WTC11 (cell line): Measurements from ENCODE around the gene CAPN7. TPM values are rescaled to one million over a fixed set of nuclear protein-coding genes. Genes with fewer than 3 reads are reported as not detected.

Experiments used
- ATAC-seq: fragments of 200-7000 bp; cut with Tn5 transposase; 2 replicates; pipeline ENCODE4 v1.10.0; 2021; ENCODE audit warnings: mild to moderate bottlenecking, moderate library complexity
- CTCF ChIA-PET: fragments of 300-600 bp; sonication (Branson Sonifier 250); formaldehyde crosslinking; loops from one replicate; lab custom pipeline; 2021; ENCODE audit warnings: antibody characterized with exemption; lab: Charles Lee
- POLR2A ChIA-PET: fragments of 350-600 bp; sonication (Branson Sonifier 250); formaldehyde crosslinking; loops from one replicate; lab custom pipeline; 2021; ENCODE audit warnings: antibody characterized with exemption; lab: Charles Lee
- DNase-seq: peaks from one replicate; pipeline ENCODE4 v3.0.0; 2021; ENCODE audit warnings: low spot score
- H3K27ac Mint-ChIP-seq: 2 replicates; pipeline ENCODE4 v1.8.0; 2021; ENCODE audit warnings: mixed read lengths
- H3K27me3 Mint-ChIP-seq: 2 replicates; pipeline ENCODE4 v1.8.0; 2021; ENCODE audit warnings: low read depth, mild to moderate bottlenecking, moderate library complexity, mixed read lengths
- H3K36me3 Mint-ChIP-seq: 2 replicates; pipeline ENCODE4 v1.8.0; 2021; ENCODE audit warnings: mixed read lengths
- H3K4me1 Mint-ChIP-seq: 2 replicates; pipeline ENCODE4 v1.8.0; 2022; ENCODE audit warnings: mixed read lengths
- H3K4me3 Mint-ChIP-seq: 2 replicates; pipeline ENCODE4 v1.8.0; 2021; ENCODE audit warnings: mild to moderate bottlenecking, moderate library complexity, mixed read lengths
- H3K9me3 Mint-ChIP-seq: 2 replicates; pipeline ENCODE4 v1.8.0; 2021; ENCODE audit warnings: mixed read lengths
- ATF1 ChIP-seq: sonication (generic); formaldehyde crosslinking; IDR thresholded peaks from 2 replicates; pipeline ENCODE4 v1.8.1; 2023; ENCODE audit warnings: mild to moderate bottlenecking, moderate library complexity, missing genetic modification reagents
- ATF3 ChIP-seq: sonication (generic); formaldehyde crosslinking; conservative IDR thresholded peaks from 2 replicates; pipeline ENCODE4 v1.8.1; 2022; ENCODE audit warnings: mild to moderate bottlenecking, missing genetic modification reagents
- CDX4 ChIP-seq: fragments of 250-450 bp; sonication (Bioruptor Pico); IDR thresholded peaks from 2 replicates; pipeline ENCODE4 v1.9.0; 2021; ENCODE audit warnings: moderate library complexity, mild to moderate bottlenecking, inconsistent platforms, borderline replicate concordance
- EMX1 ChIP-seq: fragments of 250-450 bp; sonication (Bioruptor Pico); IDR thresholded peaks from 2 replicates; pipeline ENCODE4 v1.8.0; 2021; ENCODE audit warnings: mild to moderate bottlenecking
- ESRRA ChIP-seq: sonication (generic); formaldehyde crosslinking; IDR thresholded peaks from 2 replicates; pipeline ENCODE4 v1.8.1; 2022; ENCODE audit warnings: mild to moderate bottlenecking, missing genetic modification reagents, borderline replicate concordance
- FOXK1 ChIP-seq: sonication (generic); formaldehyde crosslinking; IDR thresholded peaks from 2 replicates; pipeline ENCODE4 v1.8.0; 2022; ENCODE audit warnings: mild to moderate bottlenecking, moderate library complexity, missing genetic modification reagents
- GRHL2 ChIP-seq: fragments of 250-450 bp; sonication (Bioruptor Pico); IDR thresholded peaks from 2 replicates; pipeline ENCODE4 v1.8.0; 2022; ENCODE audit warnings: mild to moderate bottlenecking, moderate library complexity; ENCODE audit not compliant: insufficient replicate concordance, severe bottlenecking
- IRF2 ChIP-seq: sonication (generic); formaldehyde crosslinking; IDR thresholded peaks from 2 replicates; pipeline ENCODE4 v1.8.0; 2022; ENCODE audit warnings: low read depth, missing genetic modification reagents, borderline replicate concordance
- KAT7 ChIP-seq: sonication (generic); formaldehyde crosslinking; IDR thresholded peaks from 2 replicates; pipeline ENCODE4 v1.8.1; 2023; ENCODE audit warnings: missing genetic modification reagents, mild to moderate bottlenecking, borderline replicate concordance
- NFATC4 ChIP-seq: fragments of 250-450 bp; sonication (Bioruptor Pico); IDR thresholded peaks from 2 replicates; pipeline ENCODE4 v1.9.0; 2021; ENCODE audit warnings: mild to moderate bottlenecking
- NFYB ChIP-seq: sonication (generic); formaldehyde crosslinking; conservative IDR thresholded peaks from 2 replicates; pipeline ENCODE4 v1.8.0; 2022; ENCODE audit warnings: low read depth, missing genetic modification reagents
- NR3C1 ChIP-seq: sonication (generic); formaldehyde crosslinking; conservative IDR thresholded peaks from 2 replicates; pipeline ENCODE4 v1.8.1; 2023; ENCODE audit warnings: low read depth, mild to moderate bottlenecking, missing genetic modification reagents
- SMAD4 ChIP-seq: sonication (generic); formaldehyde crosslinking; IDR thresholded peaks from 2 replicates; pipeline ENCODE4 v1.8.0; 2022; ENCODE audit warnings: mild to moderate bottlenecking, missing genetic modification reagents
- SP1 ChIP-seq: sonication (generic); formaldehyde crosslinking; conservative IDR thresholded peaks from 2 replicates; pipeline ENCODE4 v1.8.1; 2022; ENCODE audit warnings: missing genetic modification reagents
- TEAD4 ChIP-seq: sonication (generic); formaldehyde crosslinking; IDR thresholded peaks from 2 replicates; pipeline ENCODE4 v1.8.0; 2022; ENCODE audit warnings: mild to moderate bottlenecking, missing genetic modification reagents
- ZNF121 ChIP-seq: sonication (generic); formaldehyde crosslinking; IDR thresholded peaks from 2 replicates; pipeline ENCODE4 v1.8.0; 2023; ENCODE audit warnings: missing genetic modification reagents
- ZNF423 ChIP-seq: fragments of 250-450 bp; sonication (Bioruptor Pico); IDR thresholded peaks from 2 replicates; pipeline ENCODE4 v2.1.2; 2022; ENCODE audit warnings: mild to moderate bottlenecking, moderate library complexity
- total RNA-seq: library from RNA; stranded (reverse); gene quantifications from 3 replicates; pipeline ENCODE4 v1.2.3, GENCODE V29; 2021
- TF ChIP-seq, protein P1 (sequence below): sonication (generic); formaldehyde crosslinking; IDR thresholded peaks from 2 replicates; pipeline ENCODE4 v1.8.1; 2023; ENCODE audit warnings: mild to moderate bottlenecking, missing genetic modification reagents, borderline replicate concordance
- TF ChIP-seq, protein P2 (sequence below): sonication (generic); formaldehyde crosslinking; IDR thresholded peaks from 2 replicates; pipeline ENCODE4 v1.8.1; 2022; ENCODE audit warnings: low read depth, mild to moderate bottlenecking, moderate library complexity, missing genetic modification reagents, borderline replicate concordance
- TF ChIP-seq, protein P3 (sequence below): fragments of 200-600 bp; IDR thresholded peaks from 2 replicates; pipeline ENCODE4 v1.8.0; 2022; ENCODE audit warnings: antibody characterized with exemption
- TF ChIP-seq, protein P4 (sequence below): sonication (generic); formaldehyde crosslinking; IDR thresholded peaks from 2 replicates; pipeline ENCODE4 v1.8.1; 2022; ENCODE audit warnings: mild to moderate bottlenecking, moderate library complexity, missing genetic modification reagents

Gene CAPN7
- total RNA-seq, 1 experiment from 2014 or later, result 16.8 TPM

GRCh38 chr3:15276028-15276724, 70.1 kb downstream of the CAPN7 start (continued):
- TF ChIP-seq, protein P1, sequence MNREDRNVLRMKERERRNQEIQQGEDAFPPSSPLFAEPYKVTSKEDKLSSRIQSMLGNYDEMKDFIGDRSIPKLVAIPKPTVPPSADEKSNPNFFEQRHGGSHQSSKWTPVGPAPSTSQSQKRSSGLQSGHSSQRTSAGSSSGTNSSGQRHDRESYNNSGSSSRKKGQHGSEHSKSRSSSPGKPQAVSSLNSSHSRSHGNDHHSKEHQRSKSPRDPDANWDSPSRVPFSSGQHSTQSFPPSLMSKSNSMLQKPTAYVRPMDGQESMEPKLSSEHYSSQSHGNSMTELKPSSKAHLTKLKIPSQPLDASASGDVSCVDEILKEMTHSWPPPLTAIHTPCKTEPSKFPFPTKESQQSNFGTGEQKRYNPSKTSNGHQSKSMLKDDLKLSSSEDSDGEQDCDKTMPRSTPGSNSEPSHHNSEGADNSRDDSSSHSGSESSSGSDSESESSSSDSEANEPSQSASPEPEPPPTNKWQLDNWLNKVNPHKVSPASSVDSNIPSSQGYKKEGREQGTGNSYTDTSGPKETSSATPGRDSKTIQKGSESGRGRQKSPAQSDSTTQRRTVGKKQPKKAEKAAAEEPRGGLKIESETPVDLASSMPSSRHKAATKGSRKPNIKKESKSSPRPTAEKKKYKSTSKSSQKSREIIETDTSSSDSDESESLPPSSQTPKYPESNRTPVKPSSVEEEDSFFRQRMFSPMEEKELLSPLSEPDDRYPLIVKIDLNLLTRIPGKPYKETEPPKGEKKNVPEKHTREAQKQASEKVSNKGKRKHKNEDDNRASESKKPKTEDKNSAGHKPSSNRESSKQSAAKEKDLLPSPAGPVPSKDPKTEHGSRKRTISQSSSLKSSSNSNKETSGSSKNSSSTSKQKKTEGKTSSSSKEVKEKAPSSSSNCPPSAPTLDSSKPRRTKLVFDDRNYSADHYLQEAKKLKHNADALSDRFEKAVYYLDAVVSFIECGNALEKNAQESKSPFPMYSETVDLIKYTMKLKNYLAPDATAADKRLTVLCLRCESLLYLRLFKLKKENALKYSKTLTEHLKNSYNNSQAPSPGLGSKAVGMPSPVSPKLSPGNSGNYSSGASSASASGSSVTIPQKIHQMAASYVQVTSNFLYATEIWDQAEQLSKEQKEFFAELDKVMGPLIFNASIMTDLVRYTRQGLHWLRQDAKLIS (CRISPR knock-in tag), result no peak

- ChIA-PET POLR2A (no interaction called here), CTCF (interaction anchor here (0.7 to 6.1 kb wide), 5 partner anchors 8 to 127 kb away, joined by 3 to 55 read pairs (median 5); no protein-coding TSS in a partner anchor)
- Mint-ChIP-seq H3K9me3 (no peaks in the 10 kb centered on the region), H3K4me1 (peaks cover 12% of the 10 kb centered on the region), H3K36me3 (no peaks in the 10 kb centered on the region), H3K4me3 (no peak overlapping the region), H3K27ac (no peak overlapping the region), H3K27me3 (no peaks in the 10 kb centered on the region)
- TF ChIP-seq GRHL2 (CRISPR knock-in tag) (no peak), SMAD4 (CRISPR knock-in tag) (no peak), KAT7 (CRISPR knock-in tag) (no peak), CDX4 (no peak), ZNF423 (no peak), IRF2 (no peak)
- TF ChIP-seq, protein P2, sequence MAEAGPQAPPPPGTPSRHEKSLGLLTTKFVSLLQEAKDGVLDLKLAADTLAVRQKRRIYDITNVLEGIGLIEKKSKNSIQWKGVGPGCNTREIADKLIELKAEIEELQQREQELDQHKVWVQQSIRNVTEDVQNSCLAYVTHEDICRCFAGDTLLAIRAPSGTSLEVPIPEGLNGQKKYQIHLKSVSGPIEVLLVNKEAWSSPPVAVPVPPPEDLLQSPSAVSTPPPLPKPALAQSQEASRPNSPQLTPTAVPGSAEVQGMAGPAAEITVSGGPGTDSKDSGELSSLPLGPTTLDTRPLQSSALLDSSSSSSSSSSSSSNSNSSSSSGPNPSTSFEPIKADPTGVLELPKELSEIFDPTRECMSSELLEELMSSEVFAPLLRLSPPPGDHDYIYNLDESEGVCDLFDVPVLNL (CRISPR knock-in tag), result no peak
- TF ChIP-seq, protein P3, sequence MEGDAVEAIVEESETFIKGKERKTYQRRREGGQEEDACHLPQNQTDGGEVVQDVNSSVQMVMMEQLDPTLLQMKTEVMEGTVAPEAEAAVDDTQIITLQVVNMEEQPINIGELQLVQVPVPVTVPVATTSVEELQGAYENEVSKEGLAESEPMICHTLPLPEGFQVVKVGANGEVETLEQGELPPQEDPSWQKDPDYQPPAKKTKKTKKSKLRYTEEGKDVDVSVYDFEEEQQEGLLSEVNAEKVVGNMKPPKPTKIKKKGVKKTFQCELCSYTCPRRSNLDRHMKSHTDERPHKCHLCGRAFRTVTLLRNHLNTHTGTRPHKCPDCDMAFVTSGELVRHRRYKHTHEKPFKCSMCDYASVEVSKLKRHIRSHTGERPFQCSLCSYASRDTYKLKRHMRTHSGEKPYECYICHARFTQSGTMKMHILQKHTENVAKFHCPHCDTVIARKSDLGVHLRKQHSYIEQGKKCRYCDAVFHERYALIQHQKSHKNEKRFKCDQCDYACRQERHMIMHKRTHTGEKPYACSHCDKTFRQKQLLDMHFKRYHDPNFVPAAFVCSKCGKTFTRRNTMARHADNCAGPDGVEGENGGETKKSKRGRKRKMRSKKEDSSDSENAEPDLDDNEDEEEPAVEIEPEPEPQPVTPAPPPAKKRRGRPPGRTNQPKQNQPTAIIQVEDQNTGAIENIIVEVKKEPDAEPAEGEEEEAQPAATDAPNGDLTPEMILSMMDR, result no peak
- DNase-seq (no peak), ATAC-seq (peak; percentile 41)
Observed at GRCh38 chr3:15277861-15278500, 71.9 kb downstream of the CAPN7 start.

- DNase-seq (no peak), ATAC-seq (no peak)
- no peaks in the 10 kb centered on the region for H3K36me3 Mint-ChIP-seq
- H3K27ac Mint-ChIP-seq, result no peak overlapping the region
- ChIA-PET POLR2A (interaction anchor here (0.6 kb wide), 1 partner anchor 1346 kb away, joined by 3 read pairs; no protein-coding TSS in a partner anchor), CTCF (interaction anchor here (0.9 to 6.1 kb wide), 3 partner anchors 11 to 228 kb away, joined by 3 to 55 read pairs (median 3); no protein-coding TSS in a partner anchor)
- H3K4me1 Mint-ChIP-seq, result peaks cover 12% of the 10 kb centered on the region
- H3K27me3 Mint-ChIP-seq, result no peaks in the 10 kb centered on the region
- H3K9me3 Mint-ChIP-seq, result no peaks in the 10 kb centered on the region
- TF ChIP-seq NFATC4 (CRISPR knock-in tag) (no peak), NFYB (CRISPR knock-in tag) (no peak), ZNF121 (CRISPR knock-in tag) (no peak), ESRRA (CRISPR knock-in tag) (no peak), ATF3 (CRISPR knock-in tag) (no peak), TEAD4 (CRISPR knock-in tag) (no peak), EMX1 (CRISPR knock-in tag) (no peak), ATF1 (no peak), NR3C1 (CRISPR knock-in tag) (no peak), SP1 (no peak), FOXK1 (CRISPR knock-in tag) (no peak)
- TF ChIP-seq, protein P4, sequence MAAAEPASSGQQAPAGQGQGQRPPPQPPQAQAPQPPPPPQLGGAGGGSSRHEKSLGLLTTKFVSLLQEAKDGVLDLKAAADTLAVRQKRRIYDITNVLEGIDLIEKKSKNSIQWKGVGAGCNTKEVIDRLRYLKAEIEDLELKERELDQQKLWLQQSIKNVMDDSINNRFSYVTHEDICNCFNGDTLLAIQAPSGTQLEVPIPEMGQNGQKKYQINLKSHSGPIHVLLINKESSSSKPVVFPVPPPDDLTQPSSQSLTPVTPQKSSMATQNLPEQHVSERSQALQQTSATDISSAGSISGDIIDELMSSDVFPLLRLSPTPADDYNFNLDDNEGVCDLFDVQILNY (CRISPR knock-in tag), result no peak
- TF ChIP-seq, all 79 proteins: peak for 0
- no peak overlapping the region for H3K4me3 Mint-ChIP-seq
Observed at GRCh38 chr3:15279205-15279604, 73.2 kb downstream of the CAPN7 start.
